Transverse colon (tissue), 4 donors: ENCODE results near the gene ADGRB2. TPM values are rescaled to one million over a fixed set of nuclear protein-coding genes. Genes with fewer than 3 reads are reported as not detected.

Experiments used
- DNase-seq: peaks from one replicate; pipeline ENCODE4 v3.0.0-alpha.2; 2019
- H3K27ac ChIP-seq, 4 donors: fragments of 200-600 bp; sonication (generic); 2 replicates each; pipeline ENCODE4 v1.5.1; 2016 to 2018; ENCODE audit warnings: inconsistent platforms in 4 of 4
- H3K27me3 ChIP-seq: fragments of 200-600 bp; sonication (generic); 2 replicates; pipeline ENCODE4 v1.5.1; 2017; ENCODE audit warnings: inconsistent platforms
- H3K36me3 ChIP-seq, 4 donors: fragments of 200-600 bp; sonication (generic); 2 replicates each; pipeline ENCODE4 v1.5.1; 2017 to 2019; ENCODE audit warnings: inconsistent platforms in 4 of 4
- H3K4me1 ChIP-seq, 4 donors: fragments of 200-600 bp; sonication (generic); 2 replicates each; pipeline ENCODE4 v1.5.1; 2017 to 2020; ENCODE audit warnings: inconsistent platforms in 4 of 4
- H3K4me3 ChIP-seq, 4 donors: fragments of 200-600 bp; sonication (generic); 1 replicate in 1 of 4; 2 replicates in 3 of 4; pipeline versions ENCODE4 v1.5.1 to v1.6.1; 2017 to 2019; ENCODE audit warnings: inconsistent platforms in 4 of 4
- H3K9me3 ChIP-seq, 2 donors: fragments of 200-600 bp; sonication (generic); 2 replicates each; pipeline ENCODE4 v1.5.1; 2017 to 2019; ENCODE audit warnings: inconsistent platforms in 2 of 2
- CTCF ChIP-seq, 5 experiments: fragments of 200-600 bp in 3 of 5; fragments of 450-650 bp in 2 of 5; sonication (generic) in 3 of 5; IDR thresholded peaks; 1 replicate in 2 of 5; 2 replicates in 3 of 5; pipeline ENCODE4 v1.5.1; 2016 to 2017; ENCODE audit warnings: antibody characterized with exemption in 5 of 5, inconsistent platforms in 3 of 5, mild to moderate bottlenecking in 2 of 5, moderate library complexity in 1 of 5
- EP300 ChIP-seq: sonication (generic); formaldehyde crosslinking; IDR thresholded peaks from one replicate; pipeline ENCODE4 v1.6.1; 2017; ENCODE audit warnings: antibody characterized with exemption, low read depth
- POLR2A ChIP-seq: fragments of 450-650 bp; IDR thresholded peaks from one replicate; pipeline ENCODE4 v1.6.1; 2016; ENCODE audit warnings: antibody characterized with exemption, mild to moderate bottlenecking, moderate library complexity
- POLR2AphosphoS5 ChIP-seq, 3 donors: sonication (generic); formaldehyde crosslinking; IDR thresholded peaks; one replicate each; pipeline ENCODE4 v1.6.1; 2016; ENCODE audit warnings: antibody characterized with exemption in 3 of 3
- WGBS, 2 donors: methylation state at CpG; one replicate each; pipeline ENCODE4 v1.1.5; 2018; ENCODE audit warnings: low coverage in 1 of 2; 5-methylcytosine and 5-hydroxymethylcytosine counted together
- in situ Hi-C, 4 donors: fragments of 200-750 bp; cut with MboI; loops; one replicate each; pipeline versions ENCODE4 v1.15.0 to v1.15.1; 2017; ENCODE audit warnings: low sequenced_read_pairs in 3 of 4, low pct_ligation_motif_present in 1 of 4, low pct_unique_long_range_greater_than_20kb in 1 of 4
- intact Hi-C: fragments of 100-400 bp; cut with DNase I; formaldehyde crosslinking; loops from one replicate; pipeline ENCODE4 v1.15.1; 2023; ENCODE audit warnings: low total_unique reads
- total RNA-seq, 4 donors: library from RNA; depleted of rRNA; stranded (reverse); fragments of >200 nt; gene quantifications; one replicate each; pipeline ENCODE4 v1.1.0, GENCODE V29; 2016

ADGRB2 gene
- total RNA-seq, 4 donors from 2014 or later: 0.55 to 4.2 (median 1.1) TPM; not detected in 1

- DNase-seq: no peak
- intact Hi-C loops: no loop called here
- Histone ChIP-seq H3K27ac (no peak overlapping the region), H3K36me3 (no peaks in the 10 kb centered on the region), H3K4me3 (no peak overlapping the region), H3K27me3 (peaks cover 15% of the 10 kb centered on the region), H3K9me3 (no peaks in the 10 kb centered on the region), H3K4me1 (peaks cover 17 to 25% (median 19%) of the 10 kb centered on the region in 4 donors)
- WGBS, 2 donors: 80 to 84% methylated on average over 2 to 29 of the region's 30 CpGs
- in situ Hi-C loops: no loop called here
- no peak for TF ChIP-seq EP300
- no peak for TF ChIP-seq CTCF (IDR thresholded peaks at IDR 0.05)
- TF ChIP-seq POLR2AphosphoS5 (IDR thresholded peaks at IDR 0.05): no peak
- TF ChIP-seq POLR2A: no peak
Observed at GRCh38 chr1:31755850-31756492, 8.2 kb downstream of the ADGRB2 start.

- Histone ChIP-seq H3K9me3 (no peaks in the 10 kb centered on the region), H3K36me3 (no peaks in the 10 kb centered on the region), H3K27me3 (peaks cover 7% of the 10 kb centered on the region), H3K27ac (no peak overlapping the region), H3K4me3 (no peak overlapping the region), H3K4me1 (peaks cover 12 to 19% (median 14%) of the 10 kb centered on the region in 4 donors)
- intact Hi-C loops: no loop called here
- no peak for TF ChIP-seq POLR2A
- TF ChIP-seq POLR2AphosphoS5 (IDR thresholded peaks at IDR 0.05): no peak
- TF ChIP-seq EP300: no peak
- no peak for TF ChIP-seq CTCF (IDR thresholded peaks at IDR 0.05)
- WGBS, 2 donors: 72 to 100% methylated on average over 1 to 9 of the region's 9 CpGs
- in situ Hi-C loops: no loop called here
- no peak for DNase-seq
Observed at GRCh38 chr1:31755197-31755611, 8.9 kb downstream of the ADGRB2 start.

- no peaks in the 10 kb centered on the region for H3K9me3 ChIP-seq
- intact Hi-C loops: no loop called here
- 75 to 100% methylated on average over 1 to 15 of the region's 15 CpGs for WGBS, 2 donors
- H3K27ac ChIP-seq: peak overlapping the region in 1 of 4 donors; percentile 30
- in situ Hi-C loops: no loop called here
- DNase-seq: no peak
- no peaks in the 10 kb centered on the region for H3K36me3 ChIP-seq
- H3K4me1 ChIP-seq: peaks cover 12 to 16% (median 14%) of the 10 kb centered on the region in 4 donors
- peaks cover 4% of the 10 kb centered on the region for H3K27me3 ChIP-seq
- TF ChIP-seq POLR2AphosphoS5 (IDR thresholded peaks at IDR 0.05): no peak
- no peak for TF ChIP-seq EP300
- TF ChIP-seq CTCF (IDR thresholded peaks at IDR 0.05): no peak
- TF ChIP-seq POLR2A: no peak
- no peak overlapping the region for H3K4me3 ChIP-seq
Observed at GRCh38 chr1:31754397-31754796, 9.7 kb downstream of the ADGRB2 start.

- in situ Hi-C loops (no loop called here), intact Hi-C loops (no loop called here)
- TF ChIP-seq EP300 (no peak), POLR2AphosphoS5 (IDR thresholded peaks at IDR 0.05) (peak in 2 of 3 donors; percentile 36 to 48)
- Histone ChIP-seq H3K9me3 (no peaks in the 10 kb centered on the region), H3K4me3 (no peak overlapping the region), H3K27ac (peak overlapping the region in 2 of 4 donors; percentile 21 to 35), H3K4me1 (peaks cover 12 to 16% (median 14%) of the 10 kb centered on the region in 4 donors), H3K27me3 (peaks cover 4% of the 10 kb centered on the region), H3K36me3 (no peaks in the 10 kb centered on the region)
- peak; percentile 80 for DNase-seq
- WGBS, 2 donors: 54% methylated on average over 9 of the region's 9 CpGs; no CpG with 5 or more reads in 1 of the 2 donors
Observed at GRCh38 chr1:31753707-31754349, 10.3 kb downstream of the ADGRB2 start.
